H1 (cell line): ENCODE measurements around the gene WSCD1. TPM values are rescaled to one million over a fixed set of nuclear protein-coding genes. Genes with fewer than 3 reads are reported as not detected.

Experiments used
- CTCF ChIA-PET: fragments of 300-600 bp; sonication (Branson Sonifier 250); formaldehyde crosslinking; loops from one replicate; lab custom pipeline; 2021; ENCODE audit not compliant: partially characterized antibody; lab: Charles Lee
- POLR2A ChIA-PET: fragments of 300-600 bp; sonication (Branson Sonifier 250); formaldehyde crosslinking; loops from one replicate; lab custom pipeline; 2021; ENCODE audit warnings: inconsistent platforms; ENCODE audit not compliant: partially characterized antibody; lab: Charles Lee
- DNase-seq, 2 experiments: peaks; one replicate each; pipeline versions ENCODE4 v3.0.0 to v3.0.0-alpha.2; 2010 to 2022; ENCODE audit warnings: low spot score in 2 of 2, low read depth in 1 of 2, mixed read lengths in 1 of 2
- FAIRE-seq: peaks from 2 replicates; lab custom pipeline; 2011; peaks lifted over from hg19 to GRCh38; lab: Jason Lieb, UNC
- H2AFZ ChIP-seq: 2 replicates; pipeline ENCODE4 v1.8.1; 2012; ENCODE audit warnings: low read length, inconsistent platforms
- H2AK5ac ChIP-seq: 2 replicates; pipeline ENCODE4 v1.6.1; 2013; ENCODE audit warnings: low read depth, low read length
- H2BK120ac ChIP-seq: replicated peaks from 2 replicates; pipeline ENCODE3; 2013; ENCODE audit warnings: low read depth, low read length, inconsistent platforms
- H2BK12ac ChIP-seq: 2 replicates; pipeline ENCODE4 v1.6.1; 2013; ENCODE audit warnings: low read depth, low read length
- H2BK15ac ChIP-seq: 2 replicates; pipeline ENCODE4 v1.6.1; 2013; ENCODE audit warnings: low read length
- H2BK20ac ChIP-seq: 2 replicates; pipeline ENCODE4 v1.6.1; 2013; ENCODE audit warnings: low read length
- H2BK5ac ChIP-seq: 2 replicates; pipeline ENCODE4 v1.6.1; 2013; ENCODE audit warnings: low read depth, low read length
- H3K14ac ChIP-seq: 2 replicates; pipeline ENCODE4 v1.6.1; 2013; ENCODE audit warnings: inconsistent platforms; ENCODE audit not compliant: insufficient read length
- H3K18ac ChIP-seq: 2 replicates; pipeline ENCODE4 v1.6.1; 2013; ENCODE audit warnings: low read length; ENCODE audit errors: extremely low read depth
- H3K23ac ChIP-seq: 2 replicates; pipeline ENCODE4 v1.6.1; 2013; ENCODE audit warnings: inconsistent platforms; ENCODE audit not compliant: insufficient read length
- H3K23me2 ChIP-seq: 2 replicates; pipeline ENCODE4 v1.6.1; 2013; ENCODE audit warnings: low read depth, low read length
- H3K27ac ChIP-seq: 2 replicates; pipeline ENCODE4 v1.6.1; 2011; ENCODE audit warnings: low read depth, low read length, inconsistent platforms
- H3K27me3 ChIP-seq, 4 experiments: replicated peaks in 1 of 4; 1 replicate in 1 of 4; 2 replicates in 3 of 4; pipeline versions ENCODE4 v1.6.1 to v1.8.1; 2011 to 2013; ENCODE audit warnings: low read length in 3 of 4, mild to moderate bottlenecking in 3 of 4, inconsistent platforms in 2 of 4, mixed read lengths in 2 of 4, moderate library complexity in 1 of 4; ENCODE audit not compliant: control insufficient read depth in 3 of 4, insufficient read depth in 3 of 4; ENCODE audit errors: extremely low read depth in 1 of 4
- H3K36me3 ChIP-seq, 4 experiments: 2 replicates each; pipeline versions ENCODE4 v1.6.1 to v1.8.1; 2011 to 2013; ENCODE audit warnings: mild to moderate bottlenecking in 4 of 4, low read length in 3 of 4, moderate library complexity in 2 of 4, control low read depth in 1 of 4, inconsistent platforms in 1 of 4; ENCODE audit not compliant: insufficient read depth in 4 of 4, control insufficient read depth in 2 of 4
- H3K4ac ChIP-seq: replicated peaks from 2 replicates; pipeline ENCODE3; 2013; ENCODE audit warnings: low read length, low read depth, mixed read lengths, inconsistent platforms; ENCODE audit not compliant: insufficient read length
- H3K4me1 ChIP-seq, 4 experiments: replicated peaks in 1 of 4; 1 replicate in 1 of 4; 2 replicates in 3 of 4; pipeline versions ENCODE4 v1.6.1 to v1.8.1; 2011 to 2013; ENCODE audit warnings: low read length in 3 of 4, inconsistent platforms in 2 of 4, mixed read lengths in 1 of 4; ENCODE audit not compliant: insufficient read depth in 4 of 4, control insufficient read depth in 3 of 4
- H3K4me2 ChIP-seq, 2 experiments: 2 replicates each; pipeline versions ENCODE4 v1.6.1 to v1.8.1; 2011 to 2013; ENCODE audit warnings: low read depth in 2 of 2, low read length in 2 of 2, control low read depth in 1 of 2, inconsistent platforms in 1 of 2, mild to moderate bottlenecking in 1 of 2; ENCODE audit not compliant: insufficient read depth in 1 of 2
- H3K4me3 ChIP-seq, 4 experiments: fragments of 200-600, 300-600 bp in 1 of 4; sonication (generic), shearing (Covaris generic), sonication (Bioruptor Twin) in 1 of 4; 2 replicates each; pipeline versions ENCODE4 v1.5.1 to v1.8.1; 2011 to 2016; ENCODE audit warnings: low read length in 4 of 4, low read depth in 3 of 4, control low read depth in 2 of 4, inconsistent platforms in 2 of 4, mild to moderate bottlenecking in 2 of 4, mixed read lengths in 1 of 4, moderate library complexity in 1 of 4; ENCODE audit not compliant: insufficient read depth in 2 of 4; ENCODE audit errors: extremely low read depth in 1 of 4
- H3K56ac ChIP-seq: replicated peaks from 2 replicates; pipeline ENCODE3; 2013; ENCODE audit warnings: low read depth, mild to moderate bottlenecking, mixed read lengths, low read length, inconsistent platforms; ENCODE audit not compliant: insufficient read length
- H3K79me1 ChIP-seq: 2 replicates; pipeline ENCODE4 v1.6.1; 2013; ENCODE audit warnings: low read depth, low read length, control low read depth
- H3K79me2 ChIP-seq, 2 experiments: 2 replicates each; pipeline versions ENCODE4 v1.6.1 to v1.8.1; 2012 to 2013; ENCODE audit warnings: low read length in 2 of 2, mild to moderate bottlenecking in 2 of 2, inconsistent platforms in 1 of 2; ENCODE audit not compliant: insufficient read depth in 2 of 2, control insufficient read depth in 1 of 2
- H3K9ac ChIP-seq, 4 experiments: replicated peaks in 1 of 4; 1 replicate in 1 of 4; 2 replicates in 3 of 4; pipeline versions ENCODE4 v1.6.1 to v1.8.1; 2011 to 2013; ENCODE audit warnings: low read depth in 3 of 4, low read length in 3 of 4, control low read depth in 2 of 4, mild to moderate bottlenecking in 2 of 4, moderate library complexity in 2 of 4, inconsistent platforms in 1 of 4; ENCODE audit errors: extremely low read depth in 1 of 4
- H3K9me3 ChIP-seq, 2 experiments: 2 replicates each; pipeline versions ENCODE4 v1.6.1 to v1.8.1; 2012 to 2013; ENCODE audit warnings: mild to moderate bottlenecking in 2 of 2, moderate library complexity in 2 of 2, control low read depth in 1 of 2, inconsistent platforms in 1 of 2, low read depth in 1 of 2, low read length in 1 of 2, mixed read lengths in 1 of 2; ENCODE audit not compliant: insufficient read depth in 2 of 2
- H4K20me1 ChIP-seq, 2 experiments: replicated peaks in 1 of 2; 2 replicates each; pipeline versions ENCODE3 to v1.8.1; 2011 to 2013; ENCODE audit warnings: inconsistent platforms in 2 of 2, low read length in 2 of 2, mild to moderate bottlenecking in 1 of 2; ENCODE audit not compliant: insufficient read depth in 2 of 2, control insufficient read depth in 1 of 2
- H4K5ac ChIP-seq: 2 replicates; pipeline ENCODE4 v1.6.1; 2013; ENCODE audit warnings: low read length, low read depth, mixed read lengths, inconsistent platforms; ENCODE audit not compliant: insufficient read length
- H4K8ac ChIP-seq: 2 replicates; pipeline ENCODE4 v1.8.0; 2013; ENCODE audit warnings: mild to moderate bottlenecking, moderate library complexity, low read length, inconsistent platforms; ENCODE audit not compliant: insufficient read depth; ENCODE audit errors: extremely low read depth
- H4K91ac ChIP-seq: replicated peaks from 2 replicates; pipeline ENCODE3; 2013; ENCODE audit warnings: low read length, mixed read lengths, inconsistent platforms; ENCODE audit not compliant: insufficient read length
- BACH1 ChIP-seq: IDR thresholded peaks from 2 replicates; pipeline ENCODE4 v1.6.1; 2012; ENCODE audit warnings: low read length, improper control_type of control experiment
- CHD1 ChIP-seq: IDR thresholded peaks from 2 replicates; pipeline ENCODE4 v1.6.1; 2012; ENCODE audit warnings: low read depth, low read length, improper control_type of control experiment
- EGR1 ChIP-seq: IDR thresholded peaks from 2 replicates; pipeline ENCODE4 v1.6.1; 2011; ENCODE audit warnings: low read depth, low read length, borderline replicate concordance
- EZH2 ChIP-seq: fragments of 200-600 bp; sonication (generic); IDR thresholded peaks from 2 replicates; pipeline ENCODE4 v1.7.1; 2012; ENCODE audit warnings: low read depth, mild to moderate bottlenecking, moderate library complexity, low read length, inconsistent platforms; ENCODE audit not compliant: severe bottlenecking
- FOSL1 ChIP-seq: IDR thresholded peaks from 2 replicates; pipeline ENCODE4 v1.6.1; 2011; ENCODE audit warnings: mild to moderate bottlenecking, low read depth, low read length, moderate library complexity; ENCODE audit not compliant: insufficient read depth
- JUND ChIP-seq: IDR thresholded peaks from 2 replicates; pipeline ENCODE4 v1.6.1; 2011; ENCODE audit warnings: mild to moderate bottlenecking, improper control_type of control experiment, low read length
- MAX ChIP-seq: IDR thresholded peaks from 2 replicates; pipeline ENCODE4 v1.6.1; 2012; ENCODE audit warnings: inconsistent platforms
- POLR2AphosphoS5 ChIP-seq: IDR thresholded peaks from 2 replicates; pipeline ENCODE4 v1.6.1; 2011; ENCODE audit warnings: low read depth, low read length
- POU5F1 ChIP-seq: IDR thresholded peaks from 2 replicates; pipeline ENCODE4 v1.6.1; 2011; ENCODE audit warnings: low read depth, mild to moderate bottlenecking, low read length, moderate library complexity
- SIRT6 ChIP-seq: IDR thresholded peaks from one replicate; pipeline ENCODE4 v1.7.1; 2012; ENCODE audit warnings: low read length, inconsistent platforms
- SP1 ChIP-seq: IDR thresholded peaks from 2 replicates; pipeline ENCODE4 v1.6.1; 2011; ENCODE audit warnings: low read depth, low read length
- TAF1 ChIP-seq: IDR thresholded peaks from 2 replicates; pipeline ENCODE4 v1.6.1; 2011; ENCODE audit warnings: mild to moderate bottlenecking, low read depth, low read length
- USF2 ChIP-seq: IDR thresholded peaks from 2 replicates; pipeline ENCODE4 v1.6.1; 2011; ENCODE audit warnings: low read length, improper control_type of control experiment
- YY1 ChIP-seq: IDR thresholded peaks from 2 replicates; pipeline ENCODE4 v1.6.1; 2011; ENCODE audit warnings: low read depth, mild to moderate bottlenecking, low read length
- WGBS, 2 experiments: shearing (Covaris generic) in 1 of 2; methylation state at CpG; one replicate each; pipeline versions ENCODE4 v1.1.6 to v1.1.7; 2013 to 2015; ENCODE audit warnings: low lambda C conversion rate in 2 of 2, mixed read lengths in 2 of 2, inconsistent platforms in 1 of 2, low coverage in 1 of 2, missing lambda C conversion rate in 1 of 2; ENCODE audit not compliant: insufficient replicate concordance in 2 of 2, insufficient coverage in 1 of 2, insufficient read length in 1 of 2; ENCODE audit errors: extremely low coverage in 1 of 2, missing lambda C conversion rate in 1 of 2; 5-methylcytosine and 5-hydroxymethylcytosine counted together
- polyA plus RNA-seq, 7 experiments: library from polyadenylated mRNA; depleted of rRNA in 3 of 7; stranded (reverse) in 5 of 7; unstranded in 2 of 7; fragments of >200 nt in 5 of 7; fragments of 200-250 nt in 2 of 7; gene quantifications; 1 replicate in 5 of 7; 2 replicates in 1 of 7; 4 replicates in 1 of 7; pipeline versions ENCODE4 v1.2.1 to v1.2.3, GENCODE V29; 2011 to 2013; ENCODE audit warnings: missing spikeins in 2 of 7, mixed read lengths in 2 of 7
- total RNA-seq: library from RNA; stranded (reverse); fragmentation: NEBNext Ultra II Directional; extraction: Animal tissue kit (Norgen Biotek cat#: 25700); gene quantifications from 2 replicates; pipeline ENCODE4 v1.2.1, GENCODE V29; 2021

The WSCD1 gene
- total and polyA plus RNA-seq, 2 of the 8 experiments (the other 6 are each of a cell fraction or from before 2014, with no cell fraction given) = 21.9 to 39.0 TPM

- Histone ChIP-seq H3K27ac (no peak overlapping the region), H3K18ac (no peak overlapping the region), H3K4me2 (no peak overlapping the region), H3K4me3 (no peak overlapping the region), H3K23me2 (no peaks in the 10 kb centered on the region), H3K9me3 (no peaks in the 10 kb centered on the region), H3K79me1 (no peaks in the 10 kb centered on the region), H2AK5ac (no peak overlapping the region), H2BK12ac (no peak overlapping the region), H3K4ac (no peak overlapping the region), H2BK5ac (no peak overlapping the region), H3K27me3 (no peaks in the 10 kb centered on the region), H2BK120ac (no peak overlapping the region), H3K9ac (no peak overlapping the region), H2BK20ac (no peak overlapping the region), H4K8ac (no peak overlapping the region), H3K14ac (no peak overlapping the region), H3K79me2 (no peaks in the 10 kb centered on the region), H2AFZ (no peak overlapping the region), H2BK15ac (no peak overlapping the region), H3K56ac (no peak overlapping the region), H4K5ac (no peak overlapping the region), H3K36me3 (no peaks in the 10 kb centered on the region), H4K91ac (no peak overlapping the region), H3K4me1 (no peaks in the 10 kb centered on the region; a peak in 1 of 7 replicates), H4K20me1 (no peaks in the 10 kb centered on the region), H3K23ac (no peak overlapping the region)
- CTCF ChIA-PET = interaction anchor here (0.6 to 1.5 kb wide), 2 partner anchors 111 to 251 kb away, joined by 3 to 5 read pairs; no protein-coding TSS in a partner anchor
- FAIRE-seq (no peak), DNase-seq (no peak)
- WGBS, 2 experiments = 88% methylated on average over 6 of the region's 6 CpGs; no CpG with 5 or more reads in 1 of the 2 experiments
- POLR2A ChIA-PET = no interaction called here
- TF ChIP-seq USF2 (no peak), SIRT6 (no peak), YY1 (no peak), SP1 (no peak), FOSL1 (no peak), MAX (no peak), EGR1 (no peak), POU5F1 (no peak), TAF1 (no peak), BACH1 (no peak), POLR2AphosphoS5 (no peak), CHD1 (no peak), EZH2 (no peak), JUND (no peak)
These were observed 25.9 kb upstream of the WSCD1 start for GRCh38 chr17:6044261-6044660.
